ENCODE results near the gene NAALADL2.

The NAALADL2 gene

GRCh38 chr3:174891524-174892203 is 32.5 kb downstream of the NAALADL2 start:
- DNase-seq = no peak

- no peak for DNase-seq
Observed at GRCh38 chr3:174907027-174907426, 47.9 kb downstream of the NAALADL2 start.

- DNase-seq = no peak
Observed at GRCh38 chr3:174907628-174908407, 48.7 kb downstream of the NAALADL2 start.

GRCh38 chr3:174931473-174932353 is 72.6 kb downstream of the NAALADL2 start:
- DNase-seq = no peak

- DNase-seq = no peak
Observed at GRCh38 chr3:174936590-174936989, 77.5 kb downstream of the NAALADL2 start.

- no peak for DNase-seq
Observed at GRCh38 chr3:174937478-174937877, 78.3 kb downstream of the NAALADL2 start.

- DNase-seq = no peak
Observed at GRCh38 chr3:174938102-174938501, 79.0 kb downstream of the NAALADL2 start.

GRCh38 chr3:174940151-174940550 is 81.0 kb downstream of the NAALADL2 start:
- no peak for DNase-seq

- DNase-seq = no peak
Observed at GRCh38 chr3:174945276-174945675, 86.1 kb downstream of the NAALADL2 start.

- no peak for DNase-seq
Observed at GRCh38 chr3:174945951-174946350, 86.8 kb downstream of the NAALADL2 start.

- DNase-seq = no peak
Observed at GRCh38 chr3:174949523-174949922, 90.4 kb downstream of the NAALADL2 start.

GRCh38 chr3:174951034-174951433 is 91.9 kb downstream of the NAALADL2 start:
- no peak for DNase-seq

GRCh38 chr3:174951498-174952005 is 92.4 kb downstream of the NAALADL2 start:
- DNase-seq = no peak

- no peak for DNase-seq
Observed at GRCh38 chr3:174953068-174953467, 93.9 kb downstream of the NAALADL2 start.

GRCh38 chr3:174955513-174956016 is 96.4 kb downstream of the NAALADL2 start:
- no peak for DNase-seq

GRCh38 chr3:174957081-174957480 is 97.9 kb downstream of the NAALADL2 start:
- DNase-seq = no peak

GRCh38 chr3:174957551-174958001 is 98.4 kb downstream of the NAALADL2 start:
- DNase-seq = no peak

GRCh38 chr3:174958671-174959328 is 99.7 kb downstream of the NAALADL2 start:
- DNase-seq = no peak

GRCh38 chr3:174959556-174960065 is 100.5 kb downstream of the NAALADL2 start:
- DNase-seq = no peak

- DNase-seq = no peak
Observed at GRCh38 chr3:174960898-174961297, 101.8 kb downstream of the NAALADL2 start.

GRCh38 chr3:174973465-174973864 is 114.3 kb downstream of the NAALADL2 start:
- DNase-seq = no peak

- DNase-seq = no peak
Observed at GRCh38 chr3:174986685-174987084, 127.6 kb downstream of the NAALADL2 start.
